GM06990 (cell line): Measurements from ENCODE around the gene POLR3F.
A peak's percentile ranks its signal among the peaks of the same experiment; 100 is the strongest.
"Not testable (repeated sequence)": the region's sequence is repeated elsewhere in the genome, so short reads cannot be mapped to it uniquely, and the experiment has no call there.

Experiments used
- DNase-seq: peaks from one replicate; pipeline ENCODE4 v3.0.0-alpha.2; 2011; ENCODE audit not compliant: insufficient read length; ENCODE audit errors: extremely low read depth
- H3K27me3 ChIP-seq: replicated peaks from 2 replicates; pipeline ENCODE4 v1.6.0; 2011; ENCODE audit warnings: low read length; ENCODE audit not compliant: control insufficient read depth, insufficient read depth
- H3K36me3 ChIP-seq: 2 replicates; pipeline ENCODE4 v1.5.1; 2011; ENCODE audit warnings: low read length; ENCODE audit not compliant: control insufficient read depth, insufficient read depth
- H3K4me3 ChIP-seq: replicated peaks from 2 replicates; pipeline ENCODE4 v1.5.1; 2011; ENCODE audit warnings: low read depth, mild to moderate bottlenecking, control low read depth, low read length
- CTCF ChIP-seq: IDR thresholded peaks from 2 replicates; pipeline ENCODE4 v1.5.1; 2011; ENCODE audit warnings: low read length, control low read depth, mild to moderate bottlenecking, inconsistent platforms; ENCODE audit not compliant: insufficient read depth, poor library complexity, severe bottlenecking

The POLR3F gene

GRCh38 chr20:18507218-18508191 lies 40.3 kb downstream of the POLR3F start, which contains the start of gene SEC23B:
Gene SEC23B (plus strand): TSS chr20:18507940. CDS start chr20:18510836, 2,896 bp downstream.
- no peaks in the 10 kb centered on the region for H3K36me3 ChIP-seq
- peak; percentile 99 for DNase-seq
- peak within 1 kb of the TSS; percentile 96 for H3K4me3 ChIP-seq
- no peak for TF ChIP-seq CTCF
- no peaks in the 10 kb centered on the region for H3K27me3 ChIP-seq

DNA sequence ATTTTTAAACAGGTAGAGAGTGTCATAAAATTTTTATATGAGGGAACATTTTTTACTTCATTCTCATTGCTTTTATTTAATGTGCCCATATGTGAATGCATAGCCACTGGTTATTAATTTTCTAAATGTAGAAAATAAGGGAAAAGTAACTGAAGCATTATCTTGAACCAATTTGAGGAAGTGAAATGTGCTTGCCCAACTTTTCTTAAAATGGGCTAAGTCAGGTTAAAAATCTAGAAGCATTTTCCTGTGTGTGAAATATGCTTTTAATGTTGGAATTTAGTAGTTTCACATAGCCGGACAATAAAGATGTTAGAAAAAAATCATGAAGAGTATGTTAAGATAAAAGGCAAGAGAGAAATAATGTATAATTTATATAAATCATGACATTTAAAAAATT lies 44.4 kb downstream of the POLR3F start:
- Histone ChIP-seq H3K4me3 (no peak overlapping the region), H3K27me3 (no peaks in the 10 kb centered on the region), H3K36me3 (peaks cover 6% of the 10 kb centered on the region)
- DNase-seq, result no peak
- TF ChIP-seq CTCF, result no peak

GRCh38 chr20:18513208-18513607 lies 46.0 kb downstream of the POLR3F start:
- TF ChIP-seq CTCF, result no peak
- H3K27me3 ChIP-seq, result no peaks in the 10 kb centered on the region
- H3K36me3 ChIP-seq, result peaks cover 6% of the 10 kb centered on the region
- no peak overlapping the region for H3K4me3 ChIP-seq
- DNase-seq, result no peak

GRCh38 chr20:18514127-18514526 lies 46.9 kb downstream of the POLR3F start:
- no peak for TF ChIP-seq CTCF
- no peaks in the 10 kb centered on the region for H3K27me3 ChIP-seq
- H3K36me3 ChIP-seq, result peaks cover 6% of the 10 kb centered on the region
- H3K4me3 ChIP-seq, result no peak overlapping the region
- no peak for DNase-seq

DNA sequence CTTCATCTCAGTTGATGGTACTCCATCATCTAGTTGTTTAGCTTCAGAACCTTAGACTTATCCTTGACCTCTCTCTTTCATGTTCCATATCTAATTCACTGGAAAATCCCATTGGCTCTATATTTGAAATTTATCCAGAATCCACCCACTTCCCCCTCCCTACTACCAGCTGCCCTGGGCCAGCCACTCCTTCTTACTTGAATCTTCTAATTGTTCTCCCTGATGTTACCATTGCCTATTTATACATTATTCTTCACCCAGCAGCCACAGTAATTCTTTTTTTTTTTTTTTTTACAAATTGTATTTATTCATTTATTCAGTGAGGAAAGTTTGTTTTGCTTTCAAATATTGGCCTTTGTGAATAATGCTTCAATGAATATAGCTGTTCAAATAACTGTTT lies 48.8 kb downstream of the POLR3F start:
- H3K4me3 ChIP-seq, result no peak overlapping the region
- no peak for DNase-seq
- H3K36me3 ChIP-seq, result peaks cover 6% of the 10 kb centered on the region
- no peak for TF ChIP-seq CTCF
- H3K27me3 ChIP-seq, result no peaks in the 10 kb centered on the region

GRCh38 chr20:18522066-18522465 lies 54.9 kb downstream of the POLR3F start:
- not testable (repeated sequence) for H3K4me3 ChIP-seq, DNase-seq, H3K27me3 ChIP-seq
- H3K36me3 ChIP-seq, result peaks cover 15% of the 10 kb centered on the region
